ENCODE results near the gene NPIPA5.
"Not testable (repeated sequence)": the region's sequence is repeated elsewhere in the genome, so short reads cannot be mapped to it uniquely, and the experiment has no call there.

NPIPA5 gene

GRCh38 chr16:15395631-15396508 lies 17.8 kb upstream of the NPIPA5 start, which contains the start of gene MPV17L:
Gene MPV17L (plus strand): TSS chr16:15395754. CDS start chr16:15395898, 144 bp downstream.
- peak within 1 kb of the TSS; percentile 91 for H3K9ac ChIP-seq (ENCODE audit: low read depth, low read length, poor library complexity)
- peak; percentile 20 for DNase-seq (ENCODE audit: low spot score)
- not testable (repeated sequence) for H2BK5ac ChIP-seq (ENCODE audit: low read length); H3K27ac ChIP-seq (replicated peaks; ENCODE audit: low read length); H4K91ac ChIP-seq (ENCODE audit: low read depth, low read length, poor library complexity); H3K79me1 ChIP-seq (ENCODE audit: low read depth, low read length); H3K4ac ChIP-seq (ENCODE audit: low read length); H2AK5ac ChIP-seq (ENCODE audit: low read depth, low read length); H3K27me3 ChIP-seq (ENCODE audit: control insufficient read depth in 3 of 3, insufficient read depth in 3 of 3, low read depth in 1 of 3, low read length in 3 of 3); H2BK12ac ChIP-seq (ENCODE audit: low read length); H3K4me1 ChIP-seq (ENCODE audit: control insufficient read depth in 2 of 2, insufficient read depth in 1 of 2, low read depth in 1 of 2, low read length in 2 of 2); H2BK120ac ChIP-seq (ENCODE audit: low read depth, low read length); H3K36me3 ChIP-seq (replicated peaks in 1 of 2; ENCODE audit: control insufficient read depth in 2 of 2, insufficient read depth in 2 of 2, low read length in 2 of 2); H3K9me3 ChIP-seq (replicated peaks in 1 of 2; ENCODE audit: control insufficient read depth in 2 of 2, insufficient read depth in 1 of 2, low read depth in 1 of 2, low read length in 2 of 2)
- peak within 1 kb of the TSS; percentile 85 for H3K23ac ChIP-seq (ENCODE audit: low read depth, low read length, poor library complexity)
- H3K14ac ChIP-seq (ENCODE audit: low read length), result peak within 1 kb of the TSS; percentile 56
- WGBS, 2 donors (ENCODE audit: extremely low coverage in 2 of 2, insufficient read length in 2 of 2, insufficient replicate concordance in 1 of 2), result no CpG with 5 or more reads among the region's 79 CpGs
- peak within 1 kb of the TSS; percentile 26 for H2BK15ac ChIP-seq (ENCODE audit: low read length)
- H2AFZ ChIP-seq (ENCODE audit: low read length), result peak within 1 kb of the TSS; percentile 53
- peak within 1 kb of the TSS; percentile 57 for H3K4me2 ChIP-seq (ENCODE audit: insufficient read depth, low read length, poor library complexity, severe bottlenecking)
- H4K8ac ChIP-seq (ENCODE audit: low read depth, low read length), result peak within 1 kb of the TSS; percentile 65
- peak within 1 kb of the TSS in 1 of 2 donors; percentile 81 for H3K4me3 ChIP-seq (ENCODE audit: low read length in 2 of 2)
- H3K18ac ChIP-seq (ENCODE audit: low read length), result peak within 1 kb of the TSS; percentile 57

GRCh38 chr16:15393025-15393424 lies 14.9 kb upstream of the NPIPA5 start:
- H2AFZ ChIP-seq (ENCODE audit: low read length); H3K9me3 ChIP-seq (replicated peaks in 1 of 2; ENCODE audit: control insufficient read depth in 2 of 2, insufficient read depth in 1 of 2, low read depth in 1 of 2, low read length in 2 of 2); H3K27ac ChIP-seq (replicated peaks; ENCODE audit: low read length); H3K9ac ChIP-seq (ENCODE audit: low read depth, low read length, poor library complexity); H2BK12ac ChIP-seq (ENCODE audit: low read length); H2BK5ac ChIP-seq (ENCODE audit: low read length); DNase-seq (ENCODE audit: low spot score); H3K36me3 ChIP-seq (replicated peaks in 1 of 2; ENCODE audit: control insufficient read depth in 2 of 2, insufficient read depth in 2 of 2, low read length in 2 of 2); H2AK5ac ChIP-seq (ENCODE audit: low read depth, low read length); H3K14ac ChIP-seq (ENCODE audit: low read length); H4K91ac ChIP-seq (ENCODE audit: low read depth, low read length, poor library complexity); H3K18ac ChIP-seq (ENCODE audit: low read length); H3K4ac ChIP-seq (ENCODE audit: low read length); H3K4me2 ChIP-seq (ENCODE audit: insufficient read depth, low read length, poor library complexity, severe bottlenecking); H3K4me1 ChIP-seq (ENCODE audit: control insufficient read depth in 2 of 2, insufficient read depth in 1 of 2, low read depth in 1 of 2, low read length in 2 of 2); H3K23ac ChIP-seq (ENCODE audit: low read depth, low read length, poor library complexity); H3K4me3 ChIP-seq (ENCODE audit: low read length in 2 of 2); H4K8ac ChIP-seq (ENCODE audit: low read depth, low read length); H2BK15ac ChIP-seq (ENCODE audit: low read length); H2BK120ac ChIP-seq (ENCODE audit: low read depth, low read length); H3K27me3 ChIP-seq (ENCODE audit: control insufficient read depth in 3 of 3, insufficient read depth in 3 of 3, low read depth in 1 of 3, low read length in 3 of 3); H3K79me1 ChIP-seq (ENCODE audit: low read depth, low read length): not testable (repeated sequence)
- no CpG with 5 or more reads among the region's 8 CpGs for WGBS, 2 donors (ENCODE audit: extremely low coverage in 2 of 2, insufficient read length in 2 of 2, insufficient replicate concordance in 1 of 2)

GRCh38 chr16:15389916-15390315 lies 11.8 kb upstream of the NPIPA5 start:
- H3K4me2 ChIP-seq (ENCODE audit: insufficient read depth, low read length, poor library complexity, severe bottlenecking); H4K8ac ChIP-seq (ENCODE audit: low read depth, low read length); DNase-seq (ENCODE audit: low spot score); H2BK120ac ChIP-seq (ENCODE audit: low read depth, low read length); H3K9me3 ChIP-seq (replicated peaks in 1 of 2; ENCODE audit: control insufficient read depth in 2 of 2, insufficient read depth in 1 of 2, low read depth in 1 of 2, low read length in 2 of 2); H3K79me1 ChIP-seq (ENCODE audit: low read depth, low read length); H3K4ac ChIP-seq (ENCODE audit: low read length); H3K36me3 ChIP-seq (replicated peaks in 1 of 2; ENCODE audit: control insufficient read depth in 2 of 2, insufficient read depth in 2 of 2, low read length in 2 of 2); H2BK15ac ChIP-seq (ENCODE audit: low read length); H3K23ac ChIP-seq (ENCODE audit: low read depth, low read length, poor library complexity); H2BK12ac ChIP-seq (ENCODE audit: low read length); H3K14ac ChIP-seq (ENCODE audit: low read length); H2BK5ac ChIP-seq (ENCODE audit: low read length); H3K4me3 ChIP-seq (ENCODE audit: low read length in 2 of 2); H4K91ac ChIP-seq (ENCODE audit: low read depth, low read length, poor library complexity); H3K4me1 ChIP-seq (ENCODE audit: control insufficient read depth in 2 of 2, insufficient read depth in 1 of 2, low read depth in 1 of 2, low read length in 2 of 2); H2AK5ac ChIP-seq (ENCODE audit: low read depth, low read length); H3K27me3 ChIP-seq (ENCODE audit: control insufficient read depth in 3 of 3, insufficient read depth in 3 of 3, low read depth in 1 of 3, low read length in 3 of 3); H3K9ac ChIP-seq (ENCODE audit: low read depth, low read length, poor library complexity); H3K27ac ChIP-seq (replicated peaks; ENCODE audit: low read length); H2AFZ ChIP-seq (ENCODE audit: low read length); H3K18ac ChIP-seq (ENCODE audit: low read length): not testable (repeated sequence)
- WGBS, 2 donors (ENCODE audit: extremely low coverage in 2 of 2, insufficient read length in 2 of 2, insufficient replicate concordance in 1 of 2), result no CpG with 5 or more reads among the region's 5 CpGs

GRCh38 chr16:15388060-15388459 lies 10.0 kb upstream of the NPIPA5 start:
- H3K4me1 ChIP-seq (ENCODE audit: control insufficient read depth in 2 of 2, insufficient read depth in 1 of 2, low read depth in 1 of 2, low read length in 2 of 2); H2BK12ac ChIP-seq (ENCODE audit: low read length); H2BK15ac ChIP-seq (ENCODE audit: low read length); DNase-seq (ENCODE audit: low spot score); H2BK120ac ChIP-seq (ENCODE audit: low read depth, low read length); H3K9me3 ChIP-seq (replicated peaks in 1 of 2; ENCODE audit: control insufficient read depth in 2 of 2, insufficient read depth in 1 of 2, low read depth in 1 of 2, low read length in 2 of 2); H3K79me1 ChIP-seq (ENCODE audit: low read depth, low read length); H3K4ac ChIP-seq (ENCODE audit: low read length); H3K23ac ChIP-seq (ENCODE audit: low read depth, low read length, poor library complexity); H2AK5ac ChIP-seq (ENCODE audit: low read depth, low read length); H2BK5ac ChIP-seq (ENCODE audit: low read length); H4K91ac ChIP-seq (ENCODE audit: low read depth, low read length, poor library complexity); H3K27me3 ChIP-seq (ENCODE audit: control insufficient read depth in 3 of 3, insufficient read depth in 3 of 3, low read depth in 1 of 3, low read length in 3 of 3); H3K4me2 ChIP-seq (ENCODE audit: insufficient read depth, low read length, poor library complexity, severe bottlenecking); H4K8ac ChIP-seq (ENCODE audit: low read depth, low read length); H3K27ac ChIP-seq (replicated peaks; ENCODE audit: low read length); H3K36me3 ChIP-seq (replicated peaks in 1 of 2; ENCODE audit: control insufficient read depth in 2 of 2, insufficient read depth in 2 of 2, low read length in 2 of 2); H3K4me3 ChIP-seq (ENCODE audit: low read length in 2 of 2); H2AFZ ChIP-seq (ENCODE audit: low read length); H3K18ac ChIP-seq (ENCODE audit: low read length); H3K9ac ChIP-seq (ENCODE audit: low read depth, low read length, poor library complexity); H3K14ac ChIP-seq (ENCODE audit: low read length): not testable (repeated sequence)
- WGBS, 2 donors (ENCODE audit: extremely low coverage in 2 of 2, insufficient read length in 2 of 2, insufficient replicate concordance in 1 of 2), result no CpG with 5 or more reads among the region's 6 CpGs
